ENCODE results near the gene PRPF6. TPM values are rescaled to one million over a fixed set of nuclear protein-coding genes. Genes with fewer than 3 reads are reported as not detected.
"Not testable (repeated sequence)": the region's sequence is repeated elsewhere in the genome, so short reads cannot be mapped to it uniquely, and the experiment has no call there.

Gene PRPF6
- polyA plus RNA-seq, 3 donors, result 29.1 to 47.7 (median 34.5) TPM

DNA sequence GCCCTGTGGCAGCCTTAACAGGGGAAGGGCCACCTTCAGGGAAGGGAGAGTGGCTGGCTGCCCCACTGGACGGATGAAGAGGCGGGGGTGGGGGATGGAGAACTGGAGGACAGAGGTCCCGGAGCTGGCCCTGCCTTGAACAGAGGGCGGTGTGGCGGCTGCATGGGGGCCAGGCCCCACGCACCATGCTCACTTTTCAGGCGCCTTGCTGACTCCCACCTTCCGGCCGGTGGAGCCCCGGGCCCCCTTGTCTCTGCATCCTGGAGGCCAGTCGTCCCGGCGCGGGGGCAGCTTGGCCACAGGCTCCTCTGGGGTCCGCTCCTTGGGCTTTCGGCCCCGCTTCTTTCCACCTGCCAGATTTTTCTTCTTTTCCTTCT is 21.2 kb upstream of the PRPF6 start:
- TF ChIP-seq, protein P1, sequence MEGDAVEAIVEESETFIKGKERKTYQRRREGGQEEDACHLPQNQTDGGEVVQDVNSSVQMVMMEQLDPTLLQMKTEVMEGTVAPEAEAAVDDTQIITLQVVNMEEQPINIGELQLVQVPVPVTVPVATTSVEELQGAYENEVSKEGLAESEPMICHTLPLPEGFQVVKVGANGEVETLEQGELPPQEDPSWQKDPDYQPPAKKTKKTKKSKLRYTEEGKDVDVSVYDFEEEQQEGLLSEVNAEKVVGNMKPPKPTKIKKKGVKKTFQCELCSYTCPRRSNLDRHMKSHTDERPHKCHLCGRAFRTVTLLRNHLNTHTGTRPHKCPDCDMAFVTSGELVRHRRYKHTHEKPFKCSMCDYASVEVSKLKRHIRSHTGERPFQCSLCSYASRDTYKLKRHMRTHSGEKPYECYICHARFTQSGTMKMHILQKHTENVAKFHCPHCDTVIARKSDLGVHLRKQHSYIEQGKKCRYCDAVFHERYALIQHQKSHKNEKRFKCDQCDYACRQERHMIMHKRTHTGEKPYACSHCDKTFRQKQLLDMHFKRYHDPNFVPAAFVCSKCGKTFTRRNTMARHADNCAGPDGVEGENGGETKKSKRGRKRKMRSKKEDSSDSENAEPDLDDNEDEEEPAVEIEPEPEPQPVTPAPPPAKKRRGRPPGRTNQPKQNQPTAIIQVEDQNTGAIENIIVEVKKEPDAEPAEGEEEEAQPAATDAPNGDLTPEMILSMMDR (IDR thresholded peaks at IDR 0.05), result no peak
- H3K4me2 ChIP-seq (replicated peaks; ENCODE audit: extremely low read depth, low read length, poor library complexity, severe bottlenecking), result no peak overlapping the region
- Mint-ChIP-seq H3K9me3 (peaks cover 0 to 8% (median 2%) of the 10 kb centered on the region in 7 donors), H3K36me3 (peaks cover 11 to 17% of the 10 kb centered on the region in 2 donors), H3K27ac (no peak overlapping the region), H3K4me3 (no peak overlapping the region), H3K4me1 (peaks cover 14% of the 10 kb centered on the region), H3K27me3 (ENCODE audit: low read depth in 3 of 3) (peaks cover 0 to 5% (median under 1%) of the 10 kb centered on the region in 3 donors)
- peaks cover 4 to 11% of the 10 kb centered on the region in 2 donors for H3K36me3 ChIP-seq (replicated peaks in 1 of 2; ENCODE audit: control insufficient read depth in 1 of 2, insufficient read depth in 2 of 2, low read length in 2 of 2)
- peaks cover 0 to 10% of the 10 kb centered on the region in 2 donors for H3K9me3 ChIP-seq (replicated peaks in 1 of 2; ENCODE audit: control insufficient read depth in 1 of 2, insufficient read depth in 1 of 2, low read length in 2 of 2)
- H3K4me3 ChIP-seq (replicated peaks in 1 of 3; ENCODE audit: low read depth in 2 of 3, low read length in 3 of 3), result no peak overlapping the region
- H4K20me1 ChIP-seq (ENCODE audit: insufficient read depth, low read length), result peaks cover 14% of the 10 kb centered on the region
- H2AFZ ChIP-seq (ENCODE audit: insufficient read depth, low read depth, low read length, poor library complexity, severe bottlenecking), result no peak overlapping the region
- no peak for DNase-seq
- H3K9ac ChIP-seq (ENCODE audit: insufficient read depth, low read length, poor library complexity, severe bottlenecking), result no peak overlapping the region
- 95% methylated on average over 15 of the region's 17 CpGs for WGBS (ENCODE audit: insufficient coverage)
- H3K4me1 ChIP-seq (ENCODE audit: control insufficient read depth in 1 of 2, insufficient read depth in 2 of 2, low read length in 2 of 2), result peaks cover 22 to 26% of the 10 kb centered on the region in 2 donors
- no peak overlapping the region for H3K27ac ChIP-seq (ENCODE audit: low read depth in 1 of 2, low read length in 2 of 2)
- intact Hi-C loops (cut with micrococcal nuclease), result loop anchor here in 1 of 2 donors (5.0 kb wide), 2 partner anchors 62 to 252 kb away; partner anchors contain the start of genes ARFRP1, DNAJC5 and ZGPAT
- no peaks in the 10 kb centered on the region for H3K27me3 ChIP-seq (ENCODE audit: control insufficient read depth in 2 of 2, insufficient read depth in 2 of 2, low read length in 2 of 2)
- peaks cover 15% of the 10 kb centered on the region for H3K79me2 ChIP-seq (ENCODE audit: insufficient read depth, low read length)

DNA sequence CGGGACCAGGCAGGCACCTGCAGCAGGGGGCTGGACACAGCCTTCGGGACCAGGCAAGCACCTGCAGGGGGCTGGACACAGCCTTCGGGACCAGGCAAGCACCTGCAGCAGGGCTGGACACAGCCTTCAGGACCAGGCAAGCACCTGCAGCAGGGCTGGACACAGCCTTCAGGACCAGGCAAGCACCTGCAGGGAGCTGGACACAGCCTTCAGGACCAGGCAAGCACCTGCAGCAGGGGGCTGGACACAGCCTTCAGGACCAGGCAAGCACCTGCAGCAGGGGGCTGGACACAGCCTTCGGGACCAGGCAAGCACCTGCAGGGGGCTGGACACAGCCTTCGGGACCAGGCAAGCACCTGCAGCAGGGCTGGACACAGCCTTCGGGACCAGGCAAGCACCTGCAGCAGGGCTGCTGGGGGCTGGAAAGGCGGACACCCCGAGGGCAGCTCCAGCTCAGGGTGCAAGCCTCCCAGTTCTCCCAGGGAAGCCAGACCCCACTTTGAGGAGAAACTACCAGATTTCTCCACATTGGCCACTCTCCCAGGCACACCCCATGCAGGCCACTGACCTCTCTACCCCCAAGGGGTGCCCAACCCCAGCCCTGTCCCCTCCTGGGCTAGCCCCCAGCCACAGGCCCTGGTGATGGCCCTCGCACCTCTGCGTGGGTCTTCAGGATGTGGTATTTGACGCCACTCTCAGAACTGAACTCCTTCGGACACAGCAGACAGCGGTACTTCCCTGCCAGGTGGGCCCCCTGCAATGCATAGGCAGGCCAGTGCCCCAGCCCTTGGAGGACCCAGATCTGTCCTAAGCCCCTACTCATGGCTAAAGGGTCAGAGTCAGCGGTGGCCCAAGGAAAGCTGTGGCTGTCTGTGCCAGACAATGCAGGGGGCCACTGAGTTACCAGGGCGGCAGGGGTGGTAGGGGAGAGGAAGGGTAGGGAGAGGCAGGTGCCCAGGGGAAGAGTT is 20.0 kb upstream of the PRPF6 start:
- intact Hi-C loops (cut with micrococcal nuclease), result not testable (repeated sequence)
- 87% methylated on average over 13 of the region's 15 CpGs for WGBS (ENCODE audit: insufficient coverage)

More for the DNA sequence above, 20.0 kb upstream of the PRPF6 start:
- H3K4me3 ChIP-seq (replicated peaks in 1 of 3; ENCODE audit: low read depth in 2 of 3, low read length in 3 of 3); H4K20me1 ChIP-seq (ENCODE audit: insufficient read depth, low read length); H3K4me2 ChIP-seq (replicated peaks; ENCODE audit: extremely low read depth, low read length, poor library complexity, severe bottlenecking); DNase-seq; H3K4me1 Mint-ChIP-seq; H3K27ac ChIP-seq (ENCODE audit: low read depth in 1 of 2, low read length in 2 of 2); H3K9ac ChIP-seq (ENCODE audit: insufficient read depth, low read length, poor library complexity, severe bottlenecking); H3K4me3 Mint-ChIP-seq; H3K27me3 Mint-ChIP-seq (ENCODE audit: low read depth in 3 of 3); H3K79me2 ChIP-seq (ENCODE audit: insufficient read depth, low read length); H2AFZ ChIP-seq (ENCODE audit: insufficient read depth, low read depth, low read length, poor library complexity, severe bottlenecking); H3K27me3 ChIP-seq (ENCODE audit: control insufficient read depth in 2 of 2, insufficient read depth in 2 of 2, low read length in 2 of 2): not testable (repeated sequence)
- peaks cover 0 to 14% (median 5%) of the 10 kb centered on the region in 7 donors for H3K9me3 Mint-ChIP-seq
- peak overlapping the region in 1 of 7 donors; percentile 32 for H3K27ac Mint-ChIP-seq
- peaks cover 12 to 19% of the 10 kb centered on the region in 2 donors for H3K36me3 Mint-ChIP-seq
- Histone ChIP-seq H3K4me1 (ENCODE audit: control insufficient read depth in 1 of 2, insufficient read depth in 2 of 2, low read length in 2 of 2) (peaks cover 10 to 14% of the 10 kb centered on the region in 2 donors), H3K9me3 (replicated peaks in 1 of 2; ENCODE audit: control insufficient read depth in 1 of 2, insufficient read depth in 1 of 2, low read length in 2 of 2) (peaks cover 0 to 13% of the 10 kb centered on the region in 2 donors), H3K36me3 (replicated peaks in 1 of 2; ENCODE audit: control insufficient read depth in 1 of 2, insufficient read depth in 2 of 2, low read length in 2 of 2) (peaks cover 4 to 11% of the 10 kb centered on the region in 2 donors)

Measured in CD14-positive monocyte (primary cell).